ENCODE measurements around the gene PVRIG. TPM values are rescaled to one million over a fixed set of nuclear protein-coding genes. Genes with fewer than 3 reads are reported as not detected.
A peak's percentile ranks its signal among the peaks of the same experiment; 100 is the strongest.
"Not testable (repeated sequence)": the region's sequence is repeated elsewhere in the genome, so short reads cannot be mapped to it uniquely, and the experiment has no call there.

The PVRIG gene
- total RNA-seq, 4 donors from 2014 or later, result 3.7 to 8.3 (median 5.1) TPM

- Histone ChIP-seq H3K4me3 (no peak overlapping the region), H3K27ac (peak overlapping the region in 1 of 4 donors; percentile 55)
- TF ChIP-seq POLR2A (IDR thresholded peaks at IDR 0.05) (no peak), CTCF (IDR thresholded peaks at IDR 0.05) (no peak)
These were observed 24.5 kb upstream of the PVRIG start for GRCh38 chr7:100195222-100195621.

GRCh38 chr7:100195901-100196322 is 23.8 kb upstream of the PVRIG start:
- H3K9me3 ChIP-seq, H3K4me1 ChIP-seq, DNase-seq, H3K27me3 ChIP-seq, H3K36me3 ChIP-seq, H3K4me3 ChIP-seq: not testable (repeated sequence)
- peak overlapping the region in 1 of 4 donors; percentile 65 for H3K27ac ChIP-seq

More at GRCh38 chr7:100195222-100195621, 24.5 kb upstream of the PVRIG start:
- no peaks in the 10 kb centered on the region for H3K9me3 ChIP-seq
- DNase-seq, result no peak
- H3K27me3 ChIP-seq, result no peaks in the 10 kb centered on the region
- no peaks in the 10 kb centered on the region for H3K4me1 ChIP-seq
- H3K36me3 ChIP-seq, result no peaks in the 10 kb centered on the region

- DNase-seq, result no peak
- H3K36me3 ChIP-seq, result no peaks in the 10 kb centered on the region
- TF ChIP-seq CTCF (IDR thresholded peaks at IDR 0.05) (no peak), POLR2A (IDR thresholded peaks at IDR 0.05) (no peak)
These were observed 21.5 kb upstream of the PVRIG start for GRCh38 chr7:100198266-100198665.

GRCh38 chr7:100200693-100201092 is 19.1 kb upstream of the PVRIG start:
- no peaks in the 10 kb centered on the region for H3K4me1 ChIP-seq
- no peak for TF ChIP-seq CTCF (IDR thresholded peaks at IDR 0.05)
- TF ChIP-seq POLR2A (IDR thresholded peaks at IDR 0.05), result no peak

More at GRCh38 chr7:100198266-100198665, 21.5 kb upstream of the PVRIG start:
- H3K4me1 ChIP-seq, result no peaks in the 10 kb centered on the region
- H3K4me3 ChIP-seq, result no peak overlapping the region
- no peaks in the 10 kb centered on the region for H3K9me3 ChIP-seq
- H3K27me3 ChIP-seq, result no peaks in the 10 kb centered on the region
- H3K27ac ChIP-seq, result no peak overlapping the region

GRCh38 chr7:100204454-100204853 is 15.3 kb upstream of the PVRIG start:
- peaks cover 0 to 8% (median 0%) of the 10 kb centered on the region in 4 donors for H3K4me1 ChIP-seq
- H3K27ac ChIP-seq, result no peak overlapping the region
- DNase-seq, result no peak
- no peaks in the 10 kb centered on the region for H3K36me3 ChIP-seq
- TF ChIP-seq POLR2A (IDR thresholded peaks at IDR 0.05), result no peak
- no peak for TF ChIP-seq CTCF (IDR thresholded peaks at IDR 0.05)
- no peak overlapping the region for H3K4me3 ChIP-seq
- H3K9me3 ChIP-seq, result no peaks in the 10 kb centered on the region
- H3K27me3 ChIP-seq, result no peaks in the 10 kb centered on the region

More at GRCh38 chr7:100200693-100201092, 19.1 kb upstream of the PVRIG start:
- no peak overlapping the region for H3K4me3 ChIP-seq
- H3K27ac ChIP-seq, result peak overlapping the region in 1 of 4 donors; percentile 49
- H3K36me3 ChIP-seq, result no peaks in the 10 kb centered on the region
- DNase-seq, result peak in 2 of 3 donors; percentile 72 to 73
- H3K27me3 ChIP-seq, result no peaks in the 10 kb centered on the region
- H3K9me3 ChIP-seq, result no peaks in the 10 kb centered on the region

- DNase-seq, result peak in 1 of 3 donors; percentile 48
- Histone ChIP-seq H3K27ac (peak overlapping the region in 1 of 4 donors; percentile 35), H3K36me3 (no peaks in the 10 kb centered on the region)
These were observed 10.8 kb upstream of the PVRIG start for GRCh38 chr7:100208911-100209408.

More at GRCh38 chr7:100208911-100209408, 10.8 kb upstream of the PVRIG start:
- Histone ChIP-seq H3K4me3 (no peak overlapping the region), H3K9me3 (no peaks in the 10 kb centered on the region), H3K4me1 (peaks cover 0 to 9% (median 5%) of the 10 kb centered on the region in 4 donors), H3K27me3 (no peaks in the 10 kb centered on the region)
- TF ChIP-seq CTCF (IDR thresholded peaks at IDR 0.05) (peak in 2 of 6 experiments; percentile 3 to 6), POLR2A (IDR thresholded peaks at IDR 0.05) (no peak)

Measured in Peyer's patch (tissue), 4 donors.